H1 (cell line): ENCODE data around the gene MYBPHL. TPM values are rescaled to one million over a fixed set of nuclear protein-coding genes. Genes with fewer than 3 reads are reported as not detected.

ENCODE experiments used
- CTCF ChIA-PET: fragments of 300-600 bp; sonication (Branson Sonifier 250); formaldehyde crosslinking; loops from one replicate; lab custom pipeline; 2021; ENCODE audit not compliant: partially characterized antibody; lab: Charles Lee
- POLR2A ChIA-PET: fragments of 300-600 bp; sonication (Branson Sonifier 250); formaldehyde crosslinking; loops from one replicate; lab custom pipeline; 2021; ENCODE audit warnings: inconsistent platforms; ENCODE audit not compliant: partially characterized antibody; lab: Charles Lee
- DNase-seq, 2 experiments: peaks; one replicate each; pipeline versions ENCODE4 v3.0.0 to v3.0.0-alpha.2; 2010 to 2022; ENCODE audit warnings: low spot score in 2 of 2, low read depth in 1 of 2, mixed read lengths in 1 of 2
- FAIRE-seq: peaks from 2 replicates; lab custom pipeline; 2011; peaks lifted over from hg19 to GRCh38; lab: Jason Lieb, UNC
- H2AFZ ChIP-seq: 2 replicates; pipeline ENCODE4 v1.8.1; 2012; ENCODE audit warnings: low read length, inconsistent platforms
- H2AK5ac ChIP-seq: 2 replicates; pipeline ENCODE4 v1.6.1; 2013; ENCODE audit warnings: low read depth, low read length
- H2BK120ac ChIP-seq: replicated peaks from 2 replicates; pipeline ENCODE3; 2013; ENCODE audit warnings: low read depth, low read length, inconsistent platforms
- H2BK12ac ChIP-seq: 2 replicates; pipeline ENCODE4 v1.6.1; 2013; ENCODE audit warnings: low read depth, low read length
- H2BK15ac ChIP-seq: 2 replicates; pipeline ENCODE4 v1.6.1; 2013; ENCODE audit warnings: low read length
- H2BK20ac ChIP-seq: 2 replicates; pipeline ENCODE4 v1.6.1; 2013; ENCODE audit warnings: low read length
- H2BK5ac ChIP-seq: 2 replicates; pipeline ENCODE4 v1.6.1; 2013; ENCODE audit warnings: low read depth, low read length
- H3K14ac ChIP-seq: 2 replicates; pipeline ENCODE4 v1.6.1; 2013; ENCODE audit warnings: inconsistent platforms; ENCODE audit not compliant: insufficient read length
- H3K18ac ChIP-seq: 2 replicates; pipeline ENCODE4 v1.6.1; 2013; ENCODE audit warnings: low read length; ENCODE audit errors: extremely low read depth
- H3K23ac ChIP-seq: 2 replicates; pipeline ENCODE4 v1.6.1; 2013; ENCODE audit warnings: inconsistent platforms; ENCODE audit not compliant: insufficient read length
- H3K23me2 ChIP-seq: 2 replicates; pipeline ENCODE4 v1.6.1; 2013; ENCODE audit warnings: low read depth, low read length
- H3K27ac ChIP-seq: 2 replicates; pipeline ENCODE4 v1.6.1; 2011; ENCODE audit warnings: low read depth, low read length, inconsistent platforms
- H3K27me3 ChIP-seq, 4 experiments: replicated peaks in 1 of 4; 1 replicate in 1 of 4; 2 replicates in 3 of 4; pipeline versions ENCODE4 v1.6.1 to v1.8.1; 2011 to 2013; ENCODE audit warnings: low read length in 3 of 4, mild to moderate bottlenecking in 3 of 4, inconsistent platforms in 2 of 4, mixed read lengths in 2 of 4, moderate library complexity in 1 of 4; ENCODE audit not compliant: control insufficient read depth in 3 of 4, insufficient read depth in 3 of 4; ENCODE audit errors: extremely low read depth in 1 of 4
- H3K36me3 ChIP-seq, 4 experiments: 2 replicates each; pipeline versions ENCODE4 v1.6.1 to v1.8.1; 2011 to 2013; ENCODE audit warnings: mild to moderate bottlenecking in 4 of 4, low read length in 3 of 4, moderate library complexity in 2 of 4, control low read depth in 1 of 4, inconsistent platforms in 1 of 4; ENCODE audit not compliant: insufficient read depth in 4 of 4, control insufficient read depth in 2 of 4
- H3K4ac ChIP-seq: replicated peaks from 2 replicates; pipeline ENCODE3; 2013; ENCODE audit warnings: low read length, low read depth, mixed read lengths, inconsistent platforms; ENCODE audit not compliant: insufficient read length
- H3K4me1 ChIP-seq, 4 experiments: replicated peaks in 1 of 4; 1 replicate in 1 of 4; 2 replicates in 3 of 4; pipeline versions ENCODE4 v1.6.1 to v1.8.1; 2011 to 2013; ENCODE audit warnings: low read length in 3 of 4, inconsistent platforms in 2 of 4, mixed read lengths in 1 of 4; ENCODE audit not compliant: insufficient read depth in 4 of 4, control insufficient read depth in 3 of 4
- H3K4me2 ChIP-seq, 2 experiments: 2 replicates each; pipeline versions ENCODE4 v1.6.1 to v1.8.1; 2011 to 2013; ENCODE audit warnings: low read depth in 2 of 2, low read length in 2 of 2, control low read depth in 1 of 2, inconsistent platforms in 1 of 2, mild to moderate bottlenecking in 1 of 2; ENCODE audit not compliant: insufficient read depth in 1 of 2
- H3K4me3 ChIP-seq, 4 experiments: fragments of 200-600, 300-600 bp in 1 of 4; sonication (generic), shearing (Covaris generic), sonication (Bioruptor Twin) in 1 of 4; 2 replicates each; pipeline versions ENCODE4 v1.5.1 to v1.8.1; 2011 to 2016; ENCODE audit warnings: low read length in 4 of 4, low read depth in 3 of 4, control low read depth in 2 of 4, inconsistent platforms in 2 of 4, mild to moderate bottlenecking in 2 of 4, mixed read lengths in 1 of 4, moderate library complexity in 1 of 4; ENCODE audit not compliant: insufficient read depth in 2 of 4; ENCODE audit errors: extremely low read depth in 1 of 4
- H3K56ac ChIP-seq: replicated peaks from 2 replicates; pipeline ENCODE3; 2013; ENCODE audit warnings: low read depth, mild to moderate bottlenecking, mixed read lengths, low read length, inconsistent platforms; ENCODE audit not compliant: insufficient read length
- H3K79me1 ChIP-seq: 2 replicates; pipeline ENCODE4 v1.6.1; 2013; ENCODE audit warnings: low read depth, low read length, control low read depth
- H3K79me2 ChIP-seq, 2 experiments: 2 replicates each; pipeline versions ENCODE4 v1.6.1 to v1.8.1; 2012 to 2013; ENCODE audit warnings: low read length in 2 of 2, mild to moderate bottlenecking in 2 of 2, inconsistent platforms in 1 of 2; ENCODE audit not compliant: insufficient read depth in 2 of 2, control insufficient read depth in 1 of 2
- H3K9ac ChIP-seq, 4 experiments: replicated peaks in 1 of 4; 1 replicate in 1 of 4; 2 replicates in 3 of 4; pipeline versions ENCODE4 v1.6.1 to v1.8.1; 2011 to 2013; ENCODE audit warnings: low read depth in 3 of 4, low read length in 3 of 4, control low read depth in 2 of 4, mild to moderate bottlenecking in 2 of 4, moderate library complexity in 2 of 4, inconsistent platforms in 1 of 4; ENCODE audit errors: extremely low read depth in 1 of 4
- H3K9me3 ChIP-seq, 2 experiments: 2 replicates each; pipeline versions ENCODE4 v1.6.1 to v1.8.1; 2012 to 2013; ENCODE audit warnings: mild to moderate bottlenecking in 2 of 2, moderate library complexity in 2 of 2, control low read depth in 1 of 2, inconsistent platforms in 1 of 2, low read depth in 1 of 2, low read length in 1 of 2, mixed read lengths in 1 of 2; ENCODE audit not compliant: insufficient read depth in 2 of 2
- H4K20me1 ChIP-seq, 2 experiments: replicated peaks in 1 of 2; 2 replicates each; pipeline versions ENCODE3 to v1.8.1; 2011 to 2013; ENCODE audit warnings: inconsistent platforms in 2 of 2, low read length in 2 of 2, mild to moderate bottlenecking in 1 of 2; ENCODE audit not compliant: insufficient read depth in 2 of 2, control insufficient read depth in 1 of 2
- H4K5ac ChIP-seq: 2 replicates; pipeline ENCODE4 v1.6.1; 2013; ENCODE audit warnings: low read length, low read depth, mixed read lengths, inconsistent platforms; ENCODE audit not compliant: insufficient read length
- H4K8ac ChIP-seq: 2 replicates; pipeline ENCODE4 v1.8.0; 2013; ENCODE audit warnings: mild to moderate bottlenecking, moderate library complexity, low read length, inconsistent platforms; ENCODE audit not compliant: insufficient read depth; ENCODE audit errors: extremely low read depth
- H4K91ac ChIP-seq: replicated peaks from 2 replicates; pipeline ENCODE3; 2013; ENCODE audit warnings: low read length, mixed read lengths, inconsistent platforms; ENCODE audit not compliant: insufficient read length
- ATF2 ChIP-seq: IDR thresholded peaks from 2 replicates; pipeline ENCODE4 v1.6.1; 2012; ENCODE audit warnings: low read length, inconsistent platforms
- BCL11A ChIP-seq, 2 experiments: IDR thresholded peaks; one replicate each; pipeline ENCODE4 v1.6.1; 2011; ENCODE audit warnings: low read depth in 2 of 2, low read length in 2 of 2, mild to moderate bottlenecking in 2 of 2
- CTBP2 ChIP-seq: IDR thresholded peaks from 2 replicates; pipeline ENCODE4 v1.7.0; 2011; ENCODE audit warnings: borderline replicate concordance, mild to moderate bottlenecking, moderate library complexity, mixed read lengths, low read length; ENCODE audit not compliant: insufficient read depth, insufficient read length
- E2F6 ChIP-seq: IDR thresholded peaks from 2 replicates; pipeline ENCODE4 v1.6.1; 2012; ENCODE audit warnings: inconsistent platforms
- EZH2 ChIP-seq: fragments of 200-600 bp; sonication (generic); IDR thresholded peaks from 2 replicates; pipeline ENCODE4 v1.7.1; 2012; ENCODE audit warnings: low read depth, mild to moderate bottlenecking, moderate library complexity, low read length, inconsistent platforms; ENCODE audit not compliant: severe bottlenecking
- JUN ChIP-seq: IDR thresholded peaks from 2 replicates; pipeline ENCODE4 v1.6.1; 2011; ENCODE audit warnings: low read depth, mild to moderate bottlenecking, improper control_type of control experiment, low read length
- MAFK ChIP-seq: IDR thresholded peaks from 2 replicates; pipeline ENCODE4 v1.6.1; 2012; ENCODE audit warnings: low read depth, mild to moderate bottlenecking, improper control_type of control experiment, low read length
- NANOG ChIP-seq: IDR thresholded peaks from 2 replicates; pipeline ENCODE4 v1.6.1; 2011; ENCODE audit warnings: low read length, low read depth, mild to moderate bottlenecking, inconsistent platforms; ENCODE audit not compliant: insufficient read depth, poor library complexity, severe bottlenecking
- SIN3A ChIP-seq, 2 experiments: IDR thresholded peaks in 1 of 2; conservative IDR thresholded peaks in 1 of 2; 2 replicates each; pipeline ENCODE4 v1.6.1; 2011 to 2012; ENCODE audit warnings: low read length in 2 of 2, improper control_type of control experiment in 1 of 2, low read depth in 1 of 2, mild to moderate bottlenecking in 1 of 2
- SIX5 ChIP-seq: IDR thresholded peaks from 2 replicates; pipeline ENCODE4 v1.6.1; 2011; ENCODE audit warnings: mild to moderate bottlenecking, low read depth, low read length
- WGBS, 2 experiments: shearing (Covaris generic) in 1 of 2; methylation state at CpG; one replicate each; pipeline versions ENCODE4 v1.1.6 to v1.1.7; 2013 to 2015; ENCODE audit warnings: low lambda C conversion rate in 2 of 2, mixed read lengths in 2 of 2, inconsistent platforms in 1 of 2, low coverage in 1 of 2, missing lambda C conversion rate in 1 of 2; ENCODE audit not compliant: insufficient replicate concordance in 2 of 2, insufficient coverage in 1 of 2, insufficient read length in 1 of 2; ENCODE audit errors: extremely low coverage in 1 of 2, missing lambda C conversion rate in 1 of 2; 5-methylcytosine and 5-hydroxymethylcytosine counted together
- polyA plus RNA-seq, 7 experiments: library from polyadenylated mRNA; depleted of rRNA in 3 of 7; stranded (reverse) in 5 of 7; unstranded in 2 of 7; fragments of >200 nt in 5 of 7; fragments of 200-250 nt in 2 of 7; gene quantifications; 1 replicate in 5 of 7; 2 replicates in 1 of 7; 4 replicates in 1 of 7; pipeline versions ENCODE4 v1.2.1 to v1.2.3, GENCODE V29; 2011 to 2013; ENCODE audit warnings: missing spikeins in 2 of 7, mixed read lengths in 2 of 7
- total RNA-seq: library from RNA; stranded (reverse); fragmentation: NEBNext Ultra II Directional; extraction: Animal tissue kit (Norgen Biotek cat#: 25700); gene quantifications from 2 replicates; pipeline ENCODE4 v1.2.1, GENCODE V29; 2021

The MYBPHL gene
- total and polyA plus RNA-seq, 2 of the 8 experiments (the other 6 are each of a cell fraction or from before 2014, with no cell fraction given) = 0.24 to 0.30 TPM

DNA sequence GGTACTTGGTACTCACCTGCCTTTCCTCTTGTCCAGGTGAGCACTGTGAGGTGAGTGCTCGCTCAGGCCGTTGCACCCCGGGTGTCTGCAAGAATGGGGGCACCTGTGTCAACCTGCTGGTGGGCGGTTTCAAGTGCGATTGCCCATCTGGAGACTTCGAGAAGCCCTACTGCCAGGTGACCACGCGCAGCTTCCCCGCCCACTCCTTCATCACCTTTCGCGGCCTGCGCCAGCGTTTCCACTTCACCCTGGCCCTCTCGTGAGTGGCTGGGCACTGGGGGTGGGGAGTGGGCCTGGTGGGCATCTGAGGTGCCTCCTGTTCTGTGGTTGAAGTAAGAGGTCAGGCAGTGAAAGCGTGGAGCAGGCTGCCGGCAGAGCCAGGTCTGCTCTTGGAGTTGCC, 45.8 kb downstream of the MYBPHL start:
- no peak overlapping the region for H3K14ac ChIP-seq
- CTCF ChIA-PET = interaction anchor here (0.7 to 8.5 kb wide), 14 partner anchors 7 to 237 kb away, joined by 3 to 95 read pairs (median 5); partner anchors contain the start of genes ATXN7L2, CELSR2 and SORT1
- TF ChIP-seq EZH2 = no peak
- no peak for TF ChIP-seq ATF2
- TF ChIP-seq SIN3A (conservative IDR thresholded peaks at IDR 0.05 in 1 of 2, IDR thresholded peaks at IDR 0.05 in 1 of 2; ENCODE audit: low read depth in 1 of 2, low read length in 2 of 2) = no peak
- no peak for TF ChIP-seq CTBP2
- TF ChIP-seq BCL11A (IDR thresholded peaks at IDR 0.05; ENCODE audit: low read depth in 2 of 2, low read length in 2 of 2) = no peak
- TF ChIP-seq JUN = no peak
- no peak for TF ChIP-seq SIX5
- TF ChIP-seq MAFK = no peak
- TF ChIP-seq NANOG = no peak
- TF ChIP-seq E2F6 = no peak

More for the DNA sequence above, 45.8 kb downstream of the MYBPHL start:
- Histone ChIP-seq H3K4ac (no peak overlapping the region), H2BK12ac (no peak overlapping the region), H3K23me2 (no peaks in the 10 kb centered on the region), H3K4me3 (no peak overlapping the region), H3K56ac (no peak overlapping the region), H3K36me3 (peaks cover 7 to 18% (median 14%) of the 10 kb centered on the region in 4 experiments; a peak in 5 of 8 replicates), H3K79me1 (peaks cover 3% of the 10 kb centered on the region; the same call in 1 of the 2 replicates), H2BK120ac (no peak overlapping the region), H4K8ac (no peak overlapping the region), H2BK15ac (no peak overlapping the region), H3K4me2 (no peak overlapping the region), H2AK5ac (no peak overlapping the region), H3K79me2 (peaks cover 0 to 8% of the 10 kb centered on the region in 2 experiments; a peak in 1 of 4 replicates), H3K27ac (no peak overlapping the region), H3K27me3 (no peaks in the 10 kb centered on the region), H3K4me1 (peaks cover 0 to 11% (median 3%) of the 10 kb centered on the region in 4 experiments; a peak in 4 of 7 replicates), H3K9me3 (no peaks in the 10 kb centered on the region), H4K20me1 (peaks cover 0 to 7% of the 10 kb centered on the region in 2 experiments), H3K18ac (no peak overlapping the region), H4K91ac (no peak overlapping the region), H2BK5ac (no peak overlapping the region; the same call in 1 of the 2 replicates), H2AFZ (no peak overlapping the region), H4K5ac (no peak overlapping the region), H2BK20ac (no peak overlapping the region), H3K23ac (no peak overlapping the region), H3K9ac (no peak overlapping the region)
- DNase-seq (no peak), FAIRE-seq (no peak)
- 94% methylated on average over 16 of the region's 16 CpGs; no CpG with 5 or more reads in 1 of the 2 experiments for WGBS, 2 experiments
- POLR2A ChIA-PET = interaction anchor here (0.6 to 1.6 kb wide), 5 partner anchors 16 to 213 kb away, joined by 3 to 5 read pairs (median 3); partner anchors contain the start of genes PSRC1 and SARS1
